Ovary (tissue), 3 donors: Measurements from ENCODE around the gene FANCI.

Experiments used
- CTCF ChIP-seq, 3 donors: fragments of 450-650 bp in 2 of 3; fragments of 200-600 bp in 1 of 3; IDR thresholded peaks; one replicate each; pipeline versions ENCODE4 v1.5.1 to v1.8.0; 2016 to 2022; ENCODE audit warnings: antibody characterized with exemption in 3 of 3, mild to moderate bottlenecking in 1 of 3
- EP300 ChIP-seq: sonication (generic); formaldehyde crosslinking; IDR thresholded peaks from one replicate; pipeline ENCODE4 v1.6.1; 2017; ENCODE audit warnings: antibody characterized with exemption
- donor health status: DM: no; HTN: no; CAD: no.

- TF ChIP-seq CTCF (IDR thresholded peaks at IDR 0.05) (no peak), EP300 (no peak)
Measured at GRCh38 chr15:89199746-89200145, 44.0 kb upstream of the FANCI start.
